Tibial nerve (tissue), 4 donors: ENCODE data around the gene PSTK. TPM values are rescaled to one million over a fixed set of nuclear protein-coding genes. Genes with fewer than 3 reads are reported as not detected.
A peak's percentile ranks its signal among the peaks of the same experiment; 100 is the strongest.

ENCODE experiments used
- DNase-seq, 2 donors: peaks; one replicate each; pipeline ENCODE4 v3.0.0-alpha.2; 2019; ENCODE audit warnings: low spot score in 2 of 2
- H3K27ac ChIP-seq, 4 donors: fragments of 200-600 bp; sonication (generic) in 3 of 4; one replicate each; pipeline ENCODE4 v1.5.1; 2017 to 2019; ENCODE audit warnings: mild to moderate bottlenecking in 1 of 4
- H3K27me3 ChIP-seq, 2 donors: fragments of 200-600 bp; sonication (generic) in 1 of 2; one replicate each; pipeline versions ENCODE4 v1.5.1 to v1.6.0; 2017 to 2019
- H3K36me3 ChIP-seq, 3 donors: fragments of 200-600 bp; sonication (generic); one replicate each; pipeline ENCODE4 v1.5.1; 2018 to 2019
- H3K4me1 ChIP-seq, 4 donors: fragments of 200-600 bp; sonication (generic) in 3 of 4; one replicate each; pipeline ENCODE4 v1.5.1; 2017 to 2019
- H3K4me3 ChIP-seq, 4 donors: fragments of 200-600 bp; sonication (generic) in 3 of 4; one replicate each; pipeline ENCODE4 v1.5.1; 2017 to 2019; ENCODE audit warnings: mild to moderate bottlenecking in 1 of 4, moderate library complexity in 1 of 4
- H3K9me3 ChIP-seq, 4 donors: fragments of 200-600 bp; sonication (generic) in 3 of 4; one replicate each; pipeline ENCODE4 v1.5.1; 2017 to 2019
- EP300 ChIP-seq, 2 donors: sonication (generic); formaldehyde crosslinking; IDR thresholded peaks; one replicate each; pipeline ENCODE4 v1.6.1; 2017; ENCODE audit warnings: antibody characterized with exemption in 2 of 2, mild to moderate bottlenecking in 1 of 2
- POLR2A ChIP-seq, 2 donors: fragments of 450-650 bp; IDR thresholded peaks; one replicate each; pipeline ENCODE4 v1.6.1; 2017; ENCODE audit warnings: antibody characterized with exemption in 2 of 2, mild to moderate bottlenecking in 2 of 2, moderate library complexity in 2 of 2
- WGBS, 2 donors: methylation state at CpG; one replicate each; pipeline ENCODE4 v1.1.5; 2018; 5-methylcytosine and 5-hydroxymethylcytosine counted together
- total RNA-seq, 4 donors: library from RNA; depleted of rRNA; stranded (reverse); fragments of >200 nt; gene quantifications; one replicate each; pipeline ENCODE4 v1.1.0, GENCODE V29; 2016
- TF ChIP-seq, protein P1 (sequence below), 5 experiments: fragments of 200-600 bp in 3 of 5; fragments of 450-650 bp in 2 of 5; sonication (generic) in 3 of 5; IDR thresholded peaks; one replicate each; pipeline ENCODE4 v1.5.1; 2016 to 2019; ENCODE audit warnings: antibody characterized with exemption in 5 of 5, mild to moderate bottlenecking in 3 of 5, moderate library complexity in 2 of 5

PSTK gene
- total RNA-seq, 4 donors from 2014 or later: 1.2 to 11.6 (median 3.9) TPM

DNA sequence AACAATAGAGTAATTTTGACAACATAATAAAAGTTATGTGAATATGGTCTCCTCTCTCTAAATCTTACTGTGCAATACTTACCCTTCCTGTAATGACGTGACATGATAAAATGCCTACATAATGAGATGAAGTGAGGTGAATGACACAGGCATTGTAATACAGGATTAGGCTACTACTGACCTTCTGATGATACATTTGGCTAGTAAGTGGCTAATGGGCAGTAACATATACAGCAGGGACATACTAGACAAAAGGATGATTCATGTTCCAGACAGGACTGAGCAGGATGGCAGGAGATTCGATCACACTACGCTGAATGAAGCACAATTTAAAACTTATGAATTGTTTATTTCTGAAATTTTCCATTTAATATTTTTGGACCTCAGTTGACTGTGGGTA lies 30.9 kb upstream of the PSTK start:
- H3K27me3 ChIP-seq: no peaks in the 10 kb centered on the region
- TF ChIP-seq, protein P1, sequence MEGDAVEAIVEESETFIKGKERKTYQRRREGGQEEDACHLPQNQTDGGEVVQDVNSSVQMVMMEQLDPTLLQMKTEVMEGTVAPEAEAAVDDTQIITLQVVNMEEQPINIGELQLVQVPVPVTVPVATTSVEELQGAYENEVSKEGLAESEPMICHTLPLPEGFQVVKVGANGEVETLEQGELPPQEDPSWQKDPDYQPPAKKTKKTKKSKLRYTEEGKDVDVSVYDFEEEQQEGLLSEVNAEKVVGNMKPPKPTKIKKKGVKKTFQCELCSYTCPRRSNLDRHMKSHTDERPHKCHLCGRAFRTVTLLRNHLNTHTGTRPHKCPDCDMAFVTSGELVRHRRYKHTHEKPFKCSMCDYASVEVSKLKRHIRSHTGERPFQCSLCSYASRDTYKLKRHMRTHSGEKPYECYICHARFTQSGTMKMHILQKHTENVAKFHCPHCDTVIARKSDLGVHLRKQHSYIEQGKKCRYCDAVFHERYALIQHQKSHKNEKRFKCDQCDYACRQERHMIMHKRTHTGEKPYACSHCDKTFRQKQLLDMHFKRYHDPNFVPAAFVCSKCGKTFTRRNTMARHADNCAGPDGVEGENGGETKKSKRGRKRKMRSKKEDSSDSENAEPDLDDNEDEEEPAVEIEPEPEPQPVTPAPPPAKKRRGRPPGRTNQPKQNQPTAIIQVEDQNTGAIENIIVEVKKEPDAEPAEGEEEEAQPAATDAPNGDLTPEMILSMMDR (IDR thresholded peaks at IDR 0.05): no peak
- no peak for TF ChIP-seq EP300 (IDR thresholded peaks at IDR 0.05)
- TF ChIP-seq POLR2A (IDR thresholded peaks at IDR 0.05): no peak
- H3K27ac ChIP-seq: no peak overlapping the region
- no peaks in the 10 kb centered on the region for H3K9me3 ChIP-seq
- no peak for DNase-seq
- 87 to 93% methylated on average over 3 of the region's 3 CpGs for WGBS, 2 donors
- H3K4me3 ChIP-seq: no peak overlapping the region
- H3K36me3 ChIP-seq: peaks cover 0 to 44% (median 5%) of the 10 kb centered on the region in 3 donors
- H3K4me1 ChIP-seq: peaks cover 0 to 32% (median 10%) of the 10 kb centered on the region in 4 donors

DNA sequence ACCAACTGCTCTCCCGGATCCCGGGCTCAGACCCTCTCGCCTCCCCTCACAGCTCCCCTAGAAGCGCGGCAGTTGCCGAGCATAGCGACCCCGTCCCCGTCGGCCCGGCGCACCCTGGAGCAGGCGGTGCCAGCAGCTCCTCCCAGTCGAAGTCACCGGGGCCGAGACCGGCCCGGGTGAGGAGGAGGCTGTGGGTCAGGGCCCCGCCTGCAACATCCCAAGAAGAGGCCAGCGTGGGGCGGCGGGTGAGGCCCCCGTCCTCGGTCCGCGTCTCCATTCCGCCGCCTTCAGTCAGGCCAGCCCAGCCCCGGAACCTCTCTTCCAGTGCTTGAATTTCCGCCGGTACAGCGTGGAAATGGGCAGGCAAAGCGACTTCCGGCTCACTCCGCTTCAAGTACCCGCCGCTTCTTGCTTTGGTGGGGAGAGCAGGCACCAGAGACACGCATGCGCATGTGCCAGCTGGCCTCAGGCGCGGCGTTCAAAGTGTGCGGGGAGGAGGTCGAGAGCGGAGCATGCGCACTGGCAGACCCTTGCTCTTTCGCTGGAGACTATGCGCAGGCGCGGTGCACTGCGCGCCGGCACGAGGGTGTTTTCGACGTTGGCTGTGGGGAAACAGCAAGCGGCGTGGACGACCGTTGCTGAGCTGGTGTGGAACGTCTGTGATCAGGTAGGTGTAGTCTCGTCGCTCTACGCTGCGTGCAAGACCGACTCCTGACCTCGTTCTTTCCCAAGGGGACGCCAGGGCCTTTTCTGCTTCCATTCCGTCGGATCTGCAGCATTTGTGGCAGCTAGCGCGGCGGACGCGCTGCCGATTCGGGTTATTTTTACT lies 26.1 kb upstream of the PSTK start, which contains the start of gene C10orf88:
C10orf88 (minus strand) TSS at position 326 of the 829 bp plus-strand sequence; CDS start at position 277, 49 bp downstream.
- Histone ChIP-seq H3K9me3 (no peaks in the 10 kb centered on the region), H3K27ac (peak within 1 kb of the TSS; percentile 35 to 82 (median 72)), H3K4me3 (peak within 1 kb of the TSS; percentile 64 to 98 (median 86)), H3K27me3 (no peaks in the 10 kb centered on the region), H3K36me3 (peaks cover 0 to 3% (median 0%) of the 10 kb centered on the region in 3 donors), H3K4me1 (peaks cover 0 to 37% (median 13%) of the 10 kb centered on the region in 4 donors)
- DNase-seq: peak; percentile 88 to 89
- TF ChIP-seq EP300 (IDR thresholded peaks at IDR 0.05) (peak; percentile 85 to 90), POLR2A (IDR thresholded peaks at IDR 0.05) (peak; percentile 21 to 42)
- TF ChIP-seq, protein P1 (IDR thresholded peaks at IDR 0.05): peak in 1 of 5 experiments; percentile 39
- WGBS, 2 donors: 6 to 11% methylated on average over 22 to 62 of the region's 77 CpGs

DNA sequence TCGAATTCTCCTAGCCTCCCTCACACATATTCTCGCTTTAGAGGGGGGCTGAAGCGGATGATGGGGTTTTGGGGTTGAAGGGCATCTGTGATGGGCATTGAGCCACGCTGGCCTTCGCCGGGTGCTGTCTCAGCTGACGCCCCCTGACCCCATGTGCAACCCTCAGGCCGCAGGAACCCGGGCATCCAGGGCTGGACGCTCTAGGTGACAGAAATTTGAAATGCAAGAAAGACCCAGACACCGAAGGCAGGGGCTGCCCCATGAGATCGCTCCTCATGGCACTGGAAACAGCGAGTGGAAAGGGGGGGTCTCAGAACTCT lies 25.5 kb upstream of the PSTK start:
- H3K4me1 ChIP-seq: peaks cover 0 to 37% (median 13%) of the 10 kb centered on the region in 4 donors
- no peaks in the 10 kb centered on the region for H3K36me3 ChIP-seq
- peak overlapping the region; percentile 64 to 98 (median 86) for H3K4me3 ChIP-seq
- no peaks in the 10 kb centered on the region for H3K27me3 ChIP-seq
- H3K9me3 ChIP-seq: no peaks in the 10 kb centered on the region
- TF ChIP-seq, protein P1 (IDR thresholded peaks at IDR 0.05): no peak
- TF ChIP-seq POLR2A (IDR thresholded peaks at IDR 0.05) (no peak), EP300 (IDR thresholded peaks at IDR 0.05) (no peak)
- H3K27ac ChIP-seq: no peak overlapping the region
- DNase-seq: no peak
- 65 to 74% methylated on average over 13 of the region's 13 CpGs for WGBS, 2 donors

DNA sequence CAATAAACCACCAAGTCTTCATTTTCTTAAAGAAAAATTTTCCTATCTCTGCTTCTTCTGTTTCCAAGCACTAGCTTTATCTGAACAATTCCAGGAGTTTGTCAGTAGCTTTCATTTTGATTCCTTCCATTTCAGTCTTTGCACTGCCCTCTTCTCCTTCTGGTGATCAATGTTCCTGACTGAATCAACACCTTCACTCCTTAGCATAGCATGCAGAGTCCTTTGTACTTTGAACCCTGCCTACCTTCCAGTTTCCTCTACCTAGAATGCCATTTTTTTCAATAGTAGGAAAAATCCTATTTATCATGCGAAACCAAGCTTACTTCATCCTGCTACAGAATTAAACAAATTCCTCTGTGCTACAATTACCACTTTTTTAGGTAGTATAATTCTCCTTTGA lies 24.3 kb upstream of the PSTK start:
- no peaks in the 10 kb centered on the region for H3K36me3 ChIP-seq
- TF ChIP-seq EP300 (IDR thresholded peaks at IDR 0.05) (no peak), POLR2A (IDR thresholded peaks at IDR 0.05) (no peak)
- TF ChIP-seq, protein P1 (IDR thresholded peaks at IDR 0.05): no peak
- WGBS, 2 donors: 92 to 97% methylated on average over 1 of the region's 1 CpG
- H3K4me1 ChIP-seq: peaks cover 0 to 31% (median 13%) of the 10 kb centered on the region in 4 donors
- H3K27ac ChIP-seq: no peak overlapping the region
- H3K27me3 ChIP-seq: no peaks in the 10 kb centered on the region
- no peaks in the 10 kb centered on the region for H3K9me3 ChIP-seq
- no peak for DNase-seq
- no peak overlapping the region for H3K4me3 ChIP-seq

DNA sequence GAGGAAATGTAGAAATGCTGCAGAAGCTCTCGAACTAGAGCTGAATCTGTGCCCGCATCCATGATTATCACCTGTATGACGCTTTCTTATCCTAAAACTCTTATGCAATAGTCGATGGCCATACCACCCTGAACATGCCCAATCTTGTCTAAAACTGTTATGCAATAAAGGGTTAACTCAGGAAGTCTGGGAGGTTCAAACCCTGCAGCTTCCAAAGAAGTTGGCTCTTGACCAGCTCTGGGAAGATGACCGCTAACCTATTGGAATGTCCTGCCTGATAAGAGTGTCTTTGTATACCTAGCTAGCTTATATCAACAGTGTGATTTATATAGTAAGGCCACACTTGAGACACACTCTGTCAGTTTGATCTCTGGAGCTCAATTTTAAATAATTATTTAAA lies 22.7 kb upstream of the PSTK start:
- Histone ChIP-seq H3K36me3 (peaks cover 0 to under 1% (median 0%) of the 10 kb centered on the region in 3 donors), H3K27me3 (no peaks in the 10 kb centered on the region), H3K27ac (no peak overlapping the region), H3K4me1 (peaks cover 0 to 17% (median 11%) of the 10 kb centered on the region in 4 donors), H3K9me3 (peaks cover 0 to under 1% (median 0%) of the 10 kb centered on the region in 4 donors), H3K4me3 (no peak overlapping the region)
- TF ChIP-seq POLR2A (IDR thresholded peaks at IDR 0.05) (no peak), EP300 (IDR thresholded peaks at IDR 0.05) (no peak)
- TF ChIP-seq, protein P1 (IDR thresholded peaks at IDR 0.05): no peak
- DNase-seq: no peak
- WGBS, 2 donors: 79 to 83% methylated on average over 5 of the region's 5 CpGs
